Posterior vena cava (tissue), 2 donors: Measurements from ENCODE around the gene PTGER1. TPM values are rescaled to one million over a fixed set of nuclear protein-coding genes. Genes with fewer than 3 reads are reported as not detected.

Experiments
- DNase-seq: peaks from one replicate; pipeline ENCODE4 v3.0.0-alpha.2; 2020; ENCODE audit warnings: low spot score
- intact Hi-C, 2 donors: fragments of 100-400 bp; cut with DNase I; formaldehyde crosslinking; loops; one replicate each; pipeline versions ENCODE4 v1.14.1 to v1.14.2; 2022 to 2023
- total RNA-seq, 2 donors: library from RNA; stranded (reverse); fragmentation: NEBNext Ultra II Directional; extraction: Animal tissue kit (Norgen Biotek cat#: 25700); gene quantifications; one replicate each; pipeline ENCODE4 v1.2.1, GENCODE V29; 2021
- donor health status: DM: yes; HTN: yes; CAD: no.
- donor health status: DM: yes; HTN: yes; CAD: no.

PTGER1 gene
- total RNA-seq, 2 donors from 2014 or later = 0.95 to 1.6 TPM

GRCh38 chr19:14450168-14450874 lies 24.8 kb downstream of the PTGER1 start:
- peak; percentile 86 for DNase-seq
- intact Hi-C loops = no loop called here

GRCh38 chr19:14449321-14449720 lies 25.8 kb downstream of the PTGER1 start:
- intact Hi-C loops = no loop called here
- DNase-seq = no peak

- intact Hi-C loops = no loop called here
- no peak for DNase-seq
These were observed 28.7 kb downstream of the PTGER1 start for GRCh38 chr19:14446336-14447036.

GRCh38 chr19:14443632-14444216 lies 31.4 kb downstream of the PTGER1 start:
- intact Hi-C loops = no loop called here
- no peak for DNase-seq

GRCh38 chr19:14442891-14443631 lies 32.1 kb downstream of the PTGER1 start:
- no peak for DNase-seq
- intact Hi-C loops = no loop called here

GRCh38 chr19:14441041-14441938 lies 33.9 kb downstream of the PTGER1 start:
- no peak for DNase-seq
- intact Hi-C loops = no loop called here

GRCh38 chr19:14440049-14440448 lies 35.1 kb downstream of the PTGER1 start:
- intact Hi-C loops = no loop called here
- peak; percentile 94 for DNase-seq

GRCh38 chr19:14439014-14439413 lies 36.1 kb downstream of the PTGER1 start:
- DNase-seq = no peak
- intact Hi-C loops = no loop called here

GRCh38 chr19:14437578-14438140 lies 37.5 kb downstream of the PTGER1 start:
- intact Hi-C loops = no loop called here
- DNase-seq = no peak

- no peak for DNase-seq
- intact Hi-C loops = no loop called here
These were observed 39.7 kb downstream of the PTGER1 start for GRCh38 chr19:14435320-14436050.

- DNase-seq = peak; percentile 92
- intact Hi-C loops = no loop called here
These were observed 40.4 kb downstream of the PTGER1 start for GRCh38 chr19:14434543-14435319.

GRCh38 chr19:14433554-14434501 lies 41.3 kb downstream of the PTGER1 start:
- intact Hi-C loops = no loop called here

GRCh38 chr19:14432791-14433553 lies 42.2 kb downstream of the PTGER1 start, which contains the start of gene PKN1:
PKN1 (plus strand) TSS chr19:14433306; CDS start chr19:14433522, 216 bp downstream.
- intact Hi-C loops = no loop called here
- peak; percentile 83 for DNase-seq

More at GRCh38 chr19:14433554-14434501, 41.3 kb downstream of the PTGER1 start:
- no peak for DNase-seq

- intact Hi-C loops = no loop called here
- no peak for DNase-seq
These were observed 44.4 kb downstream of the PTGER1 start for GRCh38 chr19:14430712-14431111.

GRCh38 chr19:14428882-14429416 lies 46.2 kb downstream of the PTGER1 start:
- intact Hi-C loops = no loop called here
- no peak for DNase-seq
